HepG2 (cell line): ENCODE measurements around the gene LRRC27. TPM values are rescaled to one million over a fixed set of nuclear protein-coding genes. Genes with fewer than 3 reads are reported as not detected.
A peak's percentile ranks its signal among the peaks of the same experiment; 100 is the strongest.

ENCODE experiments used
- ARNT2 ChIP-seq: sonication (generic); formaldehyde crosslinking; IDR thresholded peaks from 2 replicates; pipeline ENCODE4 v1.8.0; 2022; ENCODE audit warnings: mild to moderate bottlenecking, low read depth, missing genetic modification reagents, moderate library complexity
- ATF1 ChIP-seq: IDR thresholded peaks from 2 replicates; pipeline ENCODE4 v1.6.1; 2016; ENCODE audit warnings: mild to moderate bottlenecking, control low read depth
- BCL6 ChIP-seq: IDR thresholded peaks from 2 replicates; pipeline ENCODE4 v1.6.1; 2016; ENCODE audit warnings: missing genetic modification reagents, missing compliant biosample characterization
- CREBL2 ChIP-seq: sonication (generic); formaldehyde crosslinking; IDR thresholded peaks from 2 replicates; pipeline ENCODE4 v1.8.1; 2023; ENCODE audit warnings: missing genetic modification reagents, mild to moderate bottlenecking, borderline replicate concordance
- FOXO1 ChIP-seq: sonication (generic); formaldehyde crosslinking; IDR thresholded peaks from 2 replicates; pipeline ENCODE4 v1.4.0; 2020; ENCODE audit warnings: missing genetic modification reagents
- GMEB1 ChIP-seq: sonication (generic); formaldehyde crosslinking; IDR thresholded peaks from 2 replicates; pipeline ENCODE4 v1.5.1; 2020; ENCODE audit warnings: missing genetic modification reagents, mild to moderate bottlenecking, borderline replicate concordance
- HNF1B ChIP-seq: sonication (generic); formaldehyde crosslinking; IDR thresholded peaks from 2 replicates; pipeline ENCODE4 v1.5.1; 2020; ENCODE audit warnings: mild to moderate bottlenecking, moderate library complexity, missing genetic modification reagents
- IKZF4 ChIP-seq: sonication (generic); formaldehyde crosslinking; IDR thresholded peaks from 2 replicates; pipeline ENCODE4 v1.5.1; 2020; ENCODE audit warnings: borderline replicate concordance, mild to moderate bottlenecking, low read depth, missing genetic modification reagents; ENCODE audit errors: not compliant biosample characterization
- NFYB ChIP-seq: sonication (generic); formaldehyde crosslinking; IDR thresholded peaks from 2 replicates; pipeline ENCODE4 v1.4.0; 2020; ENCODE audit warnings: missing genetic modification reagents
- TRIM24 ChIP-seq: sonication (generic); formaldehyde crosslinking; IDR thresholded peaks from 2 replicates; pipeline ENCODE4 v1.8.0; 2022; ENCODE audit warnings: mild to moderate bottlenecking, missing genetic modification reagents
- YEATS4 ChIP-seq: sonication (generic); formaldehyde crosslinking; IDR thresholded peaks from 2 replicates; pipeline ENCODE4 v1.4.0; 2020; ENCODE audit warnings: missing genetic modification reagents, borderline replicate concordance
- ZNF275 ChIP-seq: sonication (generic); formaldehyde crosslinking; IDR thresholded peaks from 2 replicates; pipeline ENCODE4 v1.8.0; 2022; ENCODE audit warnings: missing genetic modification reagents, mild to moderate bottlenecking, inconsistent platforms, borderline replicate concordance
- polyA plus RNA-seq, 8 experiments: library from polyadenylated mRNA; depleted of rRNA in 3 of 8; stranded (reverse) in 7 of 8; unstranded in 1 of 8; fragments of >200 nt; fragmentation: Illumina TruSeq in 4 of 8; extraction: Trizol in 4 of 8; gene quantifications; 2 replicates each; pipeline versions ENCODE4 v1.2.1 to v1.2.3, GENCODE V29; 2011 to 2016; ENCODE audit warnings: low read depth in 4 of 8, missing spikeins in 1 of 8, mixed read lengths in 1 of 8; ENCODE audit not compliant: insufficient read depth in 1 of 8
- total RNA-seq, 5 experiments: library from RNA; depleted of rRNA; stranded (reverse); fragments of >200 nt; fragmentation: Illumina TruSeq; extraction: Trizol; gene quantifications; 2 replicates each; pipeline ENCODE4 v1.2.3, GENCODE V29; 2016; ENCODE audit warnings: low read depth in 1 of 5

Gene LRRC27
- total and polyA plus RNA-seq, 2 of the 13 experiments (the other 11 are each of a cell fraction or from before 2014, with no cell fraction given) = 4.2 to 4.6 TPM

- peak; percentile 34; the same call in 1 of the 2 replicates for TF ChIP-seq YEATS4
- TF ChIP-seq ARNT2 (CRISPR knock-in tag) = no peak
- TF ChIP-seq TRIM24 = no peak
- no peak for TF ChIP-seq HNF1B (CRISPR knock-in tag)
- no peak for TF ChIP-seq CREBL2 (CRISPR knock-in tag)
- no peak for TF ChIP-seq FOXO1 (CRISPR knock-in tag)
- no peak for TF ChIP-seq ZNF275 (CRISPR knock-in tag)
- TF ChIP-seq ATF1 (CRISPR knock-in tag) = no peak
- no peak for TF ChIP-seq BCL6 (CRISPR knock-in tag)
- TF ChIP-seq NFYB (CRISPR knock-in tag) = no peak
- TF ChIP-seq GMEB1 = no peak
- no peak for TF ChIP-seq IKZF4 (CRISPR knock-in tag)
- TF ChIP-seq, all 625 proteins: peak for 4
Observed at GRCh38 chr10:132390170-132390920, 58.4 kb downstream of the LRRC27 start (continued).
